ENCODE data around the gene CMTM7.
"Not testable (repeated sequence)": the region's sequence is repeated elsewhere in the genome, so short reads cannot be mapped to it uniquely, and the experiment has no call there.

Gene CMTM7

GRCh38 chr3:32435911-32436815 is 44.5 kb downstream of the CMTM7 start:
- no peak for DNase-seq
- H3K27me3 ChIP-seq (replicated peaks; ENCODE audit: control insufficient read depth, insufficient read depth, low read length, poor library complexity, severe bottlenecking), result no peaks in the 10 kb centered on the region
- peaks cover 46% of the 10 kb centered on the region for H3K4me1 ChIP-seq (ENCODE audit: control insufficient read depth, insufficient read depth, low read length, poor library complexity, severe bottlenecking)
- H3K9me3 ChIP-seq (ENCODE audit: control insufficient read depth, low read length), result no peaks in the 10 kb centered on the region
- H3K4me3 ChIP-seq (ENCODE audit: insufficient read depth, low read depth, low read length, poor library complexity, severe bottlenecking), result no peak overlapping the region
- no peak overlapping the region for H3K27ac ChIP-seq (ENCODE audit: insufficient read depth, low read length, poor library complexity, severe bottlenecking)
- no peaks in the 10 kb centered on the region for H3K36me3 ChIP-seq (ENCODE audit: control insufficient read depth, insufficient read depth, low read length)

GRCh38 chr3:32436816-32437189 is 45.1 kb downstream of the CMTM7 start:
- Histone ChIP-seq H3K9me3 (ENCODE audit: control insufficient read depth, low read length) (no peaks in the 10 kb centered on the region), H3K27me3 (replicated peaks; ENCODE audit: control insufficient read depth, insufficient read depth, low read length, poor library complexity, severe bottlenecking) (no peaks in the 10 kb centered on the region), H3K4me1 (ENCODE audit: control insufficient read depth, insufficient read depth, low read length, poor library complexity, severe bottlenecking) (peaks cover 39% of the 10 kb centered on the region), H3K27ac (ENCODE audit: insufficient read depth, low read length, poor library complexity, severe bottlenecking) (no peak overlapping the region), H3K36me3 (ENCODE audit: control insufficient read depth, insufficient read depth, low read length) (peaks cover 3% of the 10 kb centered on the region), H3K4me3 (ENCODE audit: insufficient read depth, low read depth, low read length, poor library complexity, severe bottlenecking) (no peak overlapping the region)
- no peak for DNase-seq

- H3K9me3 ChIP-seq (ENCODE audit: control insufficient read depth, low read length), result no peaks in the 10 kb centered on the region
- no peaks in the 10 kb centered on the region for H3K27me3 ChIP-seq (replicated peaks; ENCODE audit: control insufficient read depth, insufficient read depth, low read length, poor library complexity, severe bottlenecking)
- H3K4me1 ChIP-seq (ENCODE audit: control insufficient read depth, insufficient read depth, low read length, poor library complexity, severe bottlenecking), result peaks cover 29% of the 10 kb centered on the region
- no peak for DNase-seq
- no peak overlapping the region for H3K4me3 ChIP-seq (ENCODE audit: insufficient read depth, low read depth, low read length, poor library complexity, severe bottlenecking)
- peaks cover 5% of the 10 kb centered on the region for H3K36me3 ChIP-seq (ENCODE audit: control insufficient read depth, insufficient read depth, low read length)
- no peak overlapping the region for H3K27ac ChIP-seq (ENCODE audit: insufficient read depth, low read length, poor library complexity, severe bottlenecking)
These were observed 46.2 kb downstream of the CMTM7 start for GRCh38 chr3:32437896-32438295.

DNA sequence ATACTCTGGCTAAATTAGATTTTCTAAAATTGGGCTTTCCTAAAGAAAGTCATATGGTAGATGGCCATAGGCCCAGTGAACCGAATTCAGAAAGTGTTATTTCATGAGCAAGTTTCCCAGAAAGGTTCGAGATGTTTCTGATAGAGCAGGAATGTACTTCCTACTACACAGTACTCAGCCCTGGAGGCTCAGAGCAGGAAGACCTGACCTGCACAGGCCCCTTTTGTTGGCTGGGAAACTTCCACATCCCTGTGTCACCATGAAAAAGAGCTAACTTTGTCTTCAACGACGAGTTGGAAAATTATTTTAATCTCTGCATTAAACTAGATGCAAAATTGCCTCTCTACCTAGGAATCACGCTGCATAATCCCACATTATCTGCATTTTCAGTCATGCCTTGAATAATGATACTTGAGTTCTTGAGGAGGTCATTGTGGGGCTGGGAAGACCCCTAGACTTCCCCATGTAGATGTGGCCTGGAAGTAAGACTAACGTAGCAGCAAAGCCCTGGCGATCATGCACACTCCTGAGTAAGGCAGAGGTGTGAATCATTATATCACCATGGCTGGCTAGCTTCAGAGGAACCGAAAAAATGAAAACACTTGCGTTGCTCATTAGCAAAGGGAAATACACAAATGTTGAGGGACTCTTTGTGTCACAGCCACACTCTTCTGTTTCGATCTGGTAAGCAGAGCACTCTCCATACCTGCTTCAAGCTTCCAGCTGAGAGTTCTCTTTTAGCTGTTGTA is 47.1 kb downstream of the CMTM7 start:
- Histone ChIP-seq H3K4me1 (ENCODE audit: control insufficient read depth, insufficient read depth, low read length, poor library complexity, severe bottlenecking) (peaks cover 23% of the 10 kb centered on the region), H3K27me3 (replicated peaks; ENCODE audit: control insufficient read depth, insufficient read depth, low read length, poor library complexity, severe bottlenecking) (no peaks in the 10 kb centered on the region), H3K36me3 (ENCODE audit: control insufficient read depth, insufficient read depth, low read length) (peaks cover 5% of the 10 kb centered on the region), H3K9me3 (ENCODE audit: control insufficient read depth, low read length) (no peaks in the 10 kb centered on the region), H3K27ac (ENCODE audit: insufficient read depth, low read length, poor library complexity, severe bottlenecking) (no peak overlapping the region), H3K4me3 (ENCODE audit: insufficient read depth, low read depth, low read length, poor library complexity, severe bottlenecking) (no peak overlapping the region)
- DNase-seq, result no peak

- H3K27ac ChIP-seq (ENCODE audit: insufficient read depth, low read length, poor library complexity, severe bottlenecking); DNase-seq; H3K4me3 ChIP-seq (ENCODE audit: insufficient read depth, low read depth, low read length, poor library complexity, severe bottlenecking); H3K9me3 ChIP-seq (ENCODE audit: control insufficient read depth, low read length); H3K36me3 ChIP-seq (ENCODE audit: control insufficient read depth, insufficient read depth, low read length); H3K27me3 ChIP-seq (replicated peaks; ENCODE audit: control insufficient read depth, insufficient read depth, low read length, poor library complexity, severe bottlenecking): not testable (repeated sequence)
- H3K4me1 ChIP-seq (ENCODE audit: control insufficient read depth, insufficient read depth, low read length, poor library complexity, severe bottlenecking), result peaks cover 21% of the 10 kb centered on the region
These were observed 47.8 kb downstream of the CMTM7 start for GRCh38 chr3:32439421-32439820.

DNA sequence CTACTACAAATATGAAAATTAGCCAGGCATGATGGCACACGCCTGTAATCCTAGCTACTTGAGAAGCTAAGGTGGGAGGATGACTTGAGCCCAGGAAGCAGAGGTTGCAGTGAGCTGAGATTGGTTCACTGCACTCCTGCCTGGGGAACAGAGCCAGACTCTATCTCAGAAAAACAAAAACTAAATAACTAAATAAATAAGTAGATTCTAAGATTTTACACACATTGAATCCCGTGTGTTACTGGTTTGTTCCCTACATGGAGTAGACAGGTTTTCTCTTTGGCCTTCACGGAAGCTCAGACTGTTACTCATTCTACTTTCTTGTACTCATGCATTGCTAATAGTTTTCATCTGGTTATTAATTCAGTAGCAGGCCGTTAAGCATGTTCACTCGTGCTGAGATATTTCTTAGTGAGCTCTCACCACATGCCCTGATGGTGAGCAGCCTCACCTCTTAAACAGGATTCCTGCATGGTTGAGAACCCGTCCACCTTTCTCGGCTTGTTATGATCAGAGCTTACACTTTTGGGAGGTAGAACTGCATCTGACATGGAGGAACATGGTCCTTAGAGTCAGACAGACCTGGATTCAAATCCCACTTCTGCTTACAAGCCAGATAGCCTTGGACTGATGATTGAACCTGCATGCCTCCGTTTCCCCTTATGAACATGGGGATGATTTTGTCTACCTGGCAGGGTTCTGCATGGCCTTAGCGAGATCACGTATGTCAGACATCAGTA is 49.1 kb downstream of the CMTM7 start:
- Histone ChIP-seq H3K27ac (ENCODE audit: insufficient read depth, low read length, poor library complexity, severe bottlenecking) (no peak overlapping the region), H3K9me3 (ENCODE audit: control insufficient read depth, low read length) (no peaks in the 10 kb centered on the region), H3K4me1 (ENCODE audit: control insufficient read depth, insufficient read depth, low read length, poor library complexity, severe bottlenecking) (peaks cover 21% of the 10 kb centered on the region), H3K4me3 (ENCODE audit: insufficient read depth, low read depth, low read length, poor library complexity, severe bottlenecking) (no peak overlapping the region), H3K36me3 (ENCODE audit: control insufficient read depth, insufficient read depth, low read length) (peaks cover 5% of the 10 kb centered on the region), H3K27me3 (replicated peaks; ENCODE audit: control insufficient read depth, insufficient read depth, low read length, poor library complexity, severe bottlenecking) (no peaks in the 10 kb centered on the region)
- no peak for DNase-seq

- peaks cover 5% of the 10 kb centered on the region for H3K36me3 ChIP-seq (ENCODE audit: control insufficient read depth, insufficient read depth, low read length)
- no peak overlapping the region for H3K4me3 ChIP-seq (ENCODE audit: insufficient read depth, low read depth, low read length, poor library complexity, severe bottlenecking)
- H3K27ac ChIP-seq (ENCODE audit: insufficient read depth, low read length, poor library complexity, severe bottlenecking), result no peak overlapping the region
- no peaks in the 10 kb centered on the region for H3K9me3 ChIP-seq (ENCODE audit: control insufficient read depth, low read length)
- peaks cover 8% of the 10 kb centered on the region for H3K4me1 ChIP-seq (ENCODE audit: control insufficient read depth, insufficient read depth, low read length, poor library complexity, severe bottlenecking)
- DNase-seq, result no peak
- H3K27me3 ChIP-seq (replicated peaks; ENCODE audit: control insufficient read depth, insufficient read depth, low read length, poor library complexity, severe bottlenecking), result no peaks in the 10 kb centered on the region
These were observed 51.1 kb downstream of the CMTM7 start for GRCh38 chr3:32442766-32443165.

DNA sequence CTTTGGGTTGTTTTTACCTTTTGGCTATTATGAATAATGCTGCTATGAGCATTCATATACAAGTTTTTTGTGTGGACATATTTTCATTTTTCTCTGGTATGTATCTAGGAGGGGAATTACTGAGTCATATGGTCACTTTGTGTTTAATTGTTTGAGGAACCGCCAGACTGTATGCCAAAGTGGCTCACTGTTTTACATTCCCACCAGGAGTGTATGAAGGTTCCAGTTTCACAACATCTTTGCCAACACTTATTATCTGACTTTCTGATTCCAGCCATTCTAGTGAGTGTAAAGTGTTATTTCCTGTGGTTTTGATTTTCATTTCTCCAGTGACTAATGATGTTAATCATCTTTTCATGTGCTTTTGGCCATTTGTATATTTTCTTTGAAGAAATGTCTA is 51.8 kb downstream of the CMTM7 start:
- no peak overlapping the region for H3K27ac ChIP-seq (ENCODE audit: insufficient read depth, low read length, poor library complexity, severe bottlenecking)
- DNase-seq, result no peak
- no peak overlapping the region for H3K4me3 ChIP-seq (ENCODE audit: insufficient read depth, low read depth, low read length, poor library complexity, severe bottlenecking)
- H3K4me1 ChIP-seq (ENCODE audit: control insufficient read depth, insufficient read depth, low read length, poor library complexity, severe bottlenecking), result peaks cover 4% of the 10 kb centered on the region
- H3K36me3 ChIP-seq (ENCODE audit: control insufficient read depth, insufficient read depth, low read length), result peaks cover 5% of the 10 kb centered on the region
- no peaks in the 10 kb centered on the region for H3K27me3 ChIP-seq (replicated peaks; ENCODE audit: control insufficient read depth, insufficient read depth, low read length, poor library complexity, severe bottlenecking)
- H3K9me3 ChIP-seq (ENCODE audit: control insufficient read depth, low read length), result no peaks in the 10 kb centered on the region

DNA sequence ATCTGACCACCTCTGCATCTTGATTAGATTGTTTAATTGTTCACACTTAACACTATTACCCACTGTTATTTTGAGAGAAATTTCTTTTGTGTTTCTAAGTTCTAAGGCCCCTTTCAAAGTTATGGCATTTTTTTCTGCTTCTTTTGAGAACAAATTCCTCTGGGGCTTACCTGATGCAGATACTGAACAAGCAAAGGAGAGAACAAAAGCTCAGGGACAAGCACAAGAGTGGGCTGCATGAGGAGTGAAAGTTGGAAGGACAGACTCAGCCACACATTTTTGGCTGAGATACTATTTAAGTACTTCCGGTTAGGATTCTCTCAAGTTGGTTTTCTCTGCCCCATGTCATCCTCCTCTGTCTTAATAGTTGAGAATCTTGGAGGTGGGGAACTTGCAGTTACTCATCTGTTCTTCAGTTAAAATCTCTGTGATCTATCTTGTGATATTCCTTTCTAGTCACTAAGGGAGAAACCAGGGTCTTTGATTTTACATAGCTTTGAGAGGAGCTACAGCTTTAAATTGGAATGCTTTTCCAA is 56.3 kb downstream of the CMTM7 start:
- Histone ChIP-seq H3K4me3 (ENCODE audit: insufficient read depth, low read depth, low read length, poor library complexity, severe bottlenecking) (no peak overlapping the region), H3K9me3 (ENCODE audit: control insufficient read depth, low read length) (no peaks in the 10 kb centered on the region), H3K27ac (ENCODE audit: insufficient read depth, low read length, poor library complexity, severe bottlenecking) (no peak overlapping the region), H3K27me3 (replicated peaks; ENCODE audit: control insufficient read depth, insufficient read depth, low read length, poor library complexity, severe bottlenecking) (no peaks in the 10 kb centered on the region), H3K4me1 (ENCODE audit: control insufficient read depth, insufficient read depth, low read length, poor library complexity, severe bottlenecking) (no peaks in the 10 kb centered on the region), H3K36me3 (ENCODE audit: control insufficient read depth, insufficient read depth, low read length) (peaks cover 20% of the 10 kb centered on the region)
- DNase-seq, result no peak
